ENCODE results near the gene SPATA6. TPM values are rescaled to one million over a fixed set of nuclear protein-coding genes. Genes with fewer than 3 reads are reported as not detected.

SPATA6 gene
- total RNA-seq, 2 donors from 2014 or later = 42.8 to 51.5 TPM

- Histone ChIP-seq H3K27me3 (ENCODE audit: control insufficient read depth, insufficient read depth, low read length, poor library complexity, severe bottlenecking) (no peaks in the 10 kb centered on the region), H3K4me1 (ENCODE audit: control insufficient read depth, insufficient read depth, low read length) (peaks cover 4% of the 10 kb centered on the region), H3K9me3 (ENCODE audit: control insufficient read depth, low read length) (peaks cover 19% of the 10 kb centered on the region), H3K9ac (ENCODE audit: extremely low read depth, low read length, poor library complexity, severe bottlenecking) (peak overlapping the region; percentile 48), H3K36me3 (ENCODE audit: control insufficient read depth, insufficient read depth, low read length) (peaks cover 8% of the 10 kb centered on the region), H3K27ac (ENCODE audit: low read depth, low read length) (peak overlapping the region; percentile 13), H3K4me3 (ENCODE audit: low read length) (peak overlapping the region; percentile 91)
- Mint-ChIP-seq H3K4me3 (peak overlapping the region; percentile 91), H3K4me1 (peaks cover 31% of the 10 kb centered on the region), H3K27me3 (ENCODE audit: insufficient read depth) (peaks cover 6% of the 10 kb centered on the region), H3K9me3 (peaks cover 21% of the 10 kb centered on the region), H3K36me3 (ENCODE audit: low read depth) (peaks cover 12% of the 10 kb centered on the region), H3K27ac (peak overlapping the region; percentile 95)
- peak; percentile 55 for DNase-seq
- no peak for TF ChIP-seq CTCF (conservative IDR thresholded peaks at IDR 0.05)
- 15 to 18% methylated on average over 13 to 17 of the region's 17 CpGs for WGBS, 2 experiments (ENCODE audit: insufficient coverage in 1 of 2, insufficient read length in 1 of 2)
Measured at GRCh38 chr1:48470950-48471690, 884 bp downstream of the SPATA6 start.

- H3K4me3 Mint-ChIP-seq = peak overlapping the region; percentile 91
- H3K9me3 ChIP-seq (ENCODE audit: control insufficient read depth, low read length) = peaks cover 13% of the 10 kb centered on the region
- peaks cover 4% of the 10 kb centered on the region for H3K4me1 ChIP-seq (ENCODE audit: control insufficient read depth, insufficient read depth, low read length)
- H3K36me3 ChIP-seq (ENCODE audit: control insufficient read depth, insufficient read depth, low read length) = peaks cover 8% of the 10 kb centered on the region
- H3K36me3 Mint-ChIP-seq (ENCODE audit: low read depth) = peaks cover 11% of the 10 kb centered on the region
- no peaks in the 10 kb centered on the region for H3K27me3 ChIP-seq (ENCODE audit: control insufficient read depth, insufficient read depth, low read length, poor library complexity, severe bottlenecking)
- peaks cover 35% of the 10 kb centered on the region for H3K4me1 Mint-ChIP-seq
- peak overlapping the region; percentile 95 for H3K27ac Mint-ChIP-seq
- H3K9me3 Mint-ChIP-seq = peaks cover 15% of the 10 kb centered on the region
- H3K27me3 Mint-ChIP-seq (ENCODE audit: insufficient read depth) = peaks cover 6% of the 10 kb centered on the region
- TF ChIP-seq CTCF (conservative IDR thresholded peaks at IDR 0.05) = peak; percentile 36
- H3K9ac ChIP-seq (ENCODE audit: extremely low read depth, low read length, poor library complexity, severe bottlenecking) = no peak overlapping the region
- peak; percentile 74 for DNase-seq
- peak overlapping the region; percentile 91 for H3K4me3 ChIP-seq (ENCODE audit: low read length)
- WGBS, 2 experiments (ENCODE audit: insufficient coverage in 1 of 2, insufficient read length in 1 of 2) = 58 to 65% methylated on average over 4 to 6 of the region's 6 CpGs
- no peak overlapping the region for H3K27ac ChIP-seq (ENCODE audit: low read depth, low read length)
Measured at GRCh38 chr1:48470481-48470855, 1.5 kb downstream of the SPATA6 start.

- H3K9me3 Mint-ChIP-seq = peaks cover 8% of the 10 kb centered on the region
- 80 to 90% methylated on average over 5 to 11 of the region's 12 CpGs for WGBS, 2 experiments (ENCODE audit: insufficient coverage in 1 of 2, insufficient read length in 1 of 2)
Measured at GRCh38 chr1:48469616-48470480, 2.2 kb downstream of the SPATA6 start.

More at GRCh38 chr1:48469616-48470480, 2.2 kb downstream of the SPATA6 start:
- TF ChIP-seq CTCF (conservative IDR thresholded peaks at IDR 0.05) = no peak
- Histone ChIP-seq H3K4me1 (ENCODE audit: control insufficient read depth, insufficient read depth, low read length) (peaks cover 4% of the 10 kb centered on the region), H3K36me3 (ENCODE audit: control insufficient read depth, insufficient read depth, low read length) (peaks cover 8% of the 10 kb centered on the region), H3K27ac (ENCODE audit: low read depth, low read length) (no peak overlapping the region), H3K9ac (ENCODE audit: extremely low read depth, low read length, poor library complexity, severe bottlenecking) (no peak overlapping the region), H3K4me3 (ENCODE audit: low read length) (peak overlapping the region; percentile 91), H3K9me3 (ENCODE audit: control insufficient read depth, low read length) (peaks cover 6% of the 10 kb centered on the region), H3K27me3 (ENCODE audit: control insufficient read depth, insufficient read depth, low read length, poor library complexity, severe bottlenecking) (no peaks in the 10 kb centered on the region)
- no peak for DNase-seq
- peak overlapping the region; percentile 95 for H3K27ac Mint-ChIP-seq
- H3K27me3 Mint-ChIP-seq (ENCODE audit: insufficient read depth) = peaks cover 4% of the 10 kb centered on the region
- H3K4me3 Mint-ChIP-seq = peak overlapping the region; percentile 91
- H3K36me3 Mint-ChIP-seq (ENCODE audit: low read depth) = peaks cover 8% of the 10 kb centered on the region
- peaks cover 40% of the 10 kb centered on the region for H3K4me1 Mint-ChIP-seq

All from endodermal cell (in vitro differentiated cells).